ENCODE measurements around the gene ZC2HC1B. TPM values are rescaled to one million over a fixed set of nuclear protein-coding genes. Genes with fewer than 3 reads are reported as not detected.
"Not testable (repeated sequence)": the region's sequence is repeated elsewhere in the genome, so short reads cannot be mapped to it uniquely, and the experiment has no call there.

The ZC2HC1B gene
- total RNA-seq, 1 experiment from 2014 or later = not detected

DNA sequence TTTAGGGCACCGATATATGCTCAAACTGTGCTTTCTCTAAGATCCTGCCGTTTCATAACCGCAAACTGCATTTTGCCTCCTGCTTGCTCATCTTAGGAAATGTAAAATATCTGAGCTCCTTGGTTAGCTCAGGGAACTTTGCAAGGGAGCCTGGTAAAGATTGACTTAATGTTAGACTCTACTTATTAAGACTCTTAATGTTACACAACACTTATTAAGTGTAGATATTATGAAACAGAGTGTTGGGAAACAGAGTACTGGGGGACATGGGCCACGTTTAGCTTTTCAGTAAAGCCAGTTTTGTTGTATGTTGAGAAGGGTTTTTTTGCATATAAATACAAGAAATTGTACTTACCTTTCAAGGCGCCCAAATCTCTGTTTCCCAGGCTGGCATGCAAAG lies 19.2 kb upstream of the ZC2HC1B start:
- ChIA-PET CTCF (no interaction called here), POLR2A (no interaction called here)

GRCh38 chr6:143851706-143852105 lies 12.6 kb upstream of the ZC2HC1B start:
- H3K9me3 ChIP-seq (ENCODE audit: control insufficient read depth in 1 of 2, insufficient read depth in 1 of 2, low read depth in 1 of 2, low read length in 2 of 2); RAD21 ChIA-PET (ENCODE audit: low non-redundant PET in 1 of 2, low total read pairs in 2 of 2, uncharacterized antibody in 2 of 2, unreplicated experiment in 2 of 2); H2AFZ ChIP-seq (ENCODE audit: low read depth, low read length, poor library complexity, severe bottlenecking); H4K20me1 ChIP-seq (ENCODE audit: insufficient read depth); H3K4me1 ChIP-seq (ENCODE audit: control insufficient read depth in 1 of 2, insufficient read depth in 2 of 2, low read length in 2 of 2); CTCF ChIA-PET; H3K4me2 ChIP-seq (ENCODE audit: low read length); H3K4me3 ChIP-seq (replicated peaks in 1 of 2; ENCODE audit: low read depth in 1 of 2, low read length in 2 of 2); H3K9ac ChIP-seq (ENCODE audit: low read length); POLR2A ChIA-PET; ATAC-seq; intact Hi-C loops (cut with micrococcal nuclease); BruUV-seq (replicated peaks); H3K27ac ChIP-seq (ENCODE audit: low read depth, low read length); DNase-seq (ENCODE audit: low read depth, low spot score); H3K27me3 ChIP-seq (ENCODE audit: insufficient read depth, low read length); H3K9me2 ChIP-seq (ENCODE audit: insufficient read depth): not testable (repeated sequence)
- H3K36me3 ChIP-seq (ENCODE audit: control insufficient read depth in 1 of 2, insufficient read depth in 2 of 2, low read length in 2 of 2) = peaks cover 43 to 73% of the 10 kb centered on the region in 2 experiments
- peaks cover 97% of the 10 kb centered on the region for H3K79me2 ChIP-seq (ENCODE audit: insufficient read depth, low read length)

More for the DNA sequence above, 19.2 kb upstream of the ZC2HC1B start:
- no peak overlapping the region for H2AFZ ChIP-seq (ENCODE audit: low read depth, low read length, poor library complexity, severe bottlenecking)
- TF ChIP-seq ELF1 (IDR thresholded peaks at IDR 0.05; ENCODE audit: borderline replicate concordance, low read depth) = no peak
- TF ChIP-seq RAD21 (IDR thresholded peaks at IDR 0.05; ENCODE audit: low read depth) = no peak
- no peak for TF ChIP-seq EGR1 (IDR thresholded peaks at IDR 0.05; ENCODE audit: low read depth)
- no peak for TF ChIP-seq POLR2AphosphoS5 (IDR thresholded peaks at IDR 0.05; ENCODE audit: low read depth, low read length)
- TF ChIP-seq, protein P1, sequence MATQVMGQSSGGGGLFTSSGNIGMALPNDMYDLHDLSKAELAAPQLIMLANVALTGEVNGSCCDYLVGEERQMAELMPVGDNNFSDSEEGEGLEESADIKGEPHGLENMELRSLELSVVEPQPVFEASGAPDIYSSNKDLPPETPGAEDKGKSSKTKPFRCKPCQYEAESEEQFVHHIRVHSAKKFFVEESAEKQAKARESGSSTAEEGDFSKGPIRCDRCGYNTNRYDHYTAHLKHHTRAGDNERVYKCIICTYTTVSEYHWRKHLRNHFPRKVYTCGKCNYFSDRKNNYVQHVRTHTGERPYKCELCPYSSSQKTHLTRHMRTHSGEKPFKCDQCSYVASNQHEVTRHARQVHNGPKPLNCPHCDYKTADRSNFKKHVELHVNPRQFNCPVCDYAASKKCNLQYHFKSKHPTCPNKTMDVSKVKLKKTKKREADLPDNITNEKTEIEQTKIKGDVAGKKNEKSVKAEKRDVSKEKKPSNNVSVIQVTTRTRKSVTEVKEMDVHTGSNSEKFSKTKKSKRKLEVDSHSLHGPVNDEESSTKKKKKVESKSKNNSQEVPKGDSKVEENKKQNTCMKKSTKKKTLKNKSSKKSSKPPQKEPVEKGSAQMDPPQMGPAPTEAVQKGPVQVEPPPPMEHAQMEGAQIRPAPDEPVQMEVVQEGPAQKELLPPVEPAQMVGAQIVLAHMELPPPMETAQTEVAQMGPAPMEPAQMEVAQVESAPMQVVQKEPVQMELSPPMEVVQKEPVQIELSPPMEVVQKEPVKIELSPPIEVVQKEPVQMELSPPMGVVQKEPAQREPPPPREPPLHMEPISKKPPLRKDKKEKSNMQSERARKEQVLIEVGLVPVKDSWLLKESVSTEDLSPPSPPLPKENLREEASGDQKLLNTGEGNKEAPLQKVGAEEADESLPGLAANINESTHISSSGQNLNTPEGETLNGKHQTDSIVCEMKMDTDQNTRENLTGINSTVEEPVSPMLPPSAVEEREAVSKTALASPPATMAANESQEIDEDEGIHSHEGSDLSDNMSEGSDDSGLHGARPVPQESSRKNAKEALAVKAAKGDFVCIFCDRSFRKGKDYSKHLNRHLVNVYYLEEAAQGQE (IDR thresholded peaks at IDR 0.05; ENCODE audit: low read depth) = no peak
- no peak for TF ChIP-seq TCF7L2 (IDR thresholded peaks at IDR 0.05; ENCODE audit: borderline replicate concordance, extremely low read depth, insufficient read depth, insufficient read length)
- TF ChIP-seq ZFX (IDR thresholded peaks at IDR 0.05) = no peak
- no peak for TF ChIP-seq FOSL1 (IDR thresholded peaks at IDR 0.05; ENCODE audit: low read depth)
- no peak for TF ChIP-seq SRF (IDR thresholded peaks at IDR 0.05; ENCODE audit: low read depth)
- TF ChIP-seq EZH2 (IDR thresholded peaks at IDR 0.05) = no peak
- no peak for TF ChIP-seq YY1 (IDR thresholded peaks at IDR 0.05; ENCODE audit: extremely low read depth, insufficient replicate concordance, low read depth, low read length)
- TF ChIP-seq, protein P2, sequence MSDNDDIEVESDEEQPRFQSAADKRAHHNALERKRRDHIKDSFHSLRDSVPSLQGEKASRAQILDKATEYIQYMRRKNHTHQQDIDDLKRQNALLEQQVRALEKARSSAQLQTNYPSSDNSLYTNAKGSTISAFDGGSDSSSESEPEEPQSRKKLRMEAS (IDR thresholded peaks at IDR 0.05) = no peak
- TF ChIP-seq ATF3 (IDR thresholded peaks at IDR 0.05) = no peak
- TF ChIP-seq ZNF274 (IDR thresholded peaks at IDR 0.05; ENCODE audit: low read depth, low read length) = no peak
- TF ChIP-seq, protein P3, sequence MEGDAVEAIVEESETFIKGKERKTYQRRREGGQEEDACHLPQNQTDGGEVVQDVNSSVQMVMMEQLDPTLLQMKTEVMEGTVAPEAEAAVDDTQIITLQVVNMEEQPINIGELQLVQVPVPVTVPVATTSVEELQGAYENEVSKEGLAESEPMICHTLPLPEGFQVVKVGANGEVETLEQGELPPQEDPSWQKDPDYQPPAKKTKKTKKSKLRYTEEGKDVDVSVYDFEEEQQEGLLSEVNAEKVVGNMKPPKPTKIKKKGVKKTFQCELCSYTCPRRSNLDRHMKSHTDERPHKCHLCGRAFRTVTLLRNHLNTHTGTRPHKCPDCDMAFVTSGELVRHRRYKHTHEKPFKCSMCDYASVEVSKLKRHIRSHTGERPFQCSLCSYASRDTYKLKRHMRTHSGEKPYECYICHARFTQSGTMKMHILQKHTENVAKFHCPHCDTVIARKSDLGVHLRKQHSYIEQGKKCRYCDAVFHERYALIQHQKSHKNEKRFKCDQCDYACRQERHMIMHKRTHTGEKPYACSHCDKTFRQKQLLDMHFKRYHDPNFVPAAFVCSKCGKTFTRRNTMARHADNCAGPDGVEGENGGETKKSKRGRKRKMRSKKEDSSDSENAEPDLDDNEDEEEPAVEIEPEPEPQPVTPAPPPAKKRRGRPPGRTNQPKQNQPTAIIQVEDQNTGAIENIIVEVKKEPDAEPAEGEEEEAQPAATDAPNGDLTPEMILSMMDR (IDR thresholded peaks at IDR 0.05 in 2 of 3, conservative IDR thresholded peaks at IDR 0.05 in 1 of 3; ENCODE audit: borderline replicate concordance in 1 of 3, insufficient read depth in 1 of 3, low read depth in 2 of 3, low read length in 2 of 3) = no peak
- no peak for TF ChIP-seq CEBPB (IDR thresholded peaks at IDR 0.05; ENCODE audit: low read depth)
- TF ChIP-seq EZH2phosphoT487 (IDR thresholded peaks at IDR 0.05; ENCODE audit: borderline replicate concordance) = no peak
- H3K27ac ChIP-seq (ENCODE audit: low read depth, low read length) = no peak overlapping the region
- no peak overlapping the region for H3K4me3 ChIP-seq (replicated peaks in 1 of 2; ENCODE audit: low read depth in 1 of 2, low read length in 2 of 2)
- H3K9me3 ChIP-seq (ENCODE audit: control insufficient read depth in 1 of 2, insufficient read depth in 1 of 2, low read depth in 1 of 2, low read length in 2 of 2) = no peaks in the 10 kb centered on the region
- no peak overlapping the region for H3K9ac ChIP-seq (ENCODE audit: low read length)
- peak overlapping the region; percentile 80; the same call in 1 of the 2 replicates for H3K4me2 ChIP-seq (ENCODE audit: low read length)
- RAD21 ChIA-PET (ENCODE audit: low non-redundant PET in 1 of 2, low total read pairs in 2 of 2, uncharacterized antibody in 2 of 2, unreplicated experiment in 2 of 2) = no interaction called here
- H3K27me3 ChIP-seq (ENCODE audit: insufficient read depth, low read length) = no peaks in the 10 kb centered on the region
- no peaks in the 10 kb centered on the region; the same call in 1 of the 2 replicates for H4K20me1 ChIP-seq (ENCODE audit: insufficient read depth)
- no TSS peak for BruUV-seq (replicated peaks)
- H3K79me2 ChIP-seq (ENCODE audit: insufficient read depth, low read length) = peaks cover 70% of the 10 kb centered on the region
- ATAC-seq (no peak), DNase-seq (ENCODE audit: low read depth, low spot score) (no peak)
- peaks cover 4 to 11% of the 10 kb centered on the region in 2 experiments; a peak in 3 of 4 replicates for H3K4me1 ChIP-seq (ENCODE audit: control insufficient read depth in 1 of 2, insufficient read depth in 2 of 2, low read length in 2 of 2)
- intact Hi-C loops (cut with micrococcal nuclease) = no loop called here
- H3K36me3 ChIP-seq (ENCODE audit: control insufficient read depth in 1 of 2, insufficient read depth in 2 of 2, low read length in 2 of 2) = peaks cover 44 to 53% of the 10 kb centered on the region in 2 experiments
- no peaks in the 10 kb centered on the region for H3K9me2 ChIP-seq (ENCODE audit: insufficient read depth)
